ENCODE data around the gene TTC13. TPM values are rescaled to one million over a fixed set of nuclear protein-coding genes. Genes with fewer than 3 reads are reported as not detected.
"Not testable (repeated sequence)": the region's sequence is repeated elsewhere in the genome, so short reads cannot be mapped to it uniquely, and the experiment has no call there.

The TTC13 gene
- total RNA-seq, 1 donor: 15.1 TPM

DNA sequence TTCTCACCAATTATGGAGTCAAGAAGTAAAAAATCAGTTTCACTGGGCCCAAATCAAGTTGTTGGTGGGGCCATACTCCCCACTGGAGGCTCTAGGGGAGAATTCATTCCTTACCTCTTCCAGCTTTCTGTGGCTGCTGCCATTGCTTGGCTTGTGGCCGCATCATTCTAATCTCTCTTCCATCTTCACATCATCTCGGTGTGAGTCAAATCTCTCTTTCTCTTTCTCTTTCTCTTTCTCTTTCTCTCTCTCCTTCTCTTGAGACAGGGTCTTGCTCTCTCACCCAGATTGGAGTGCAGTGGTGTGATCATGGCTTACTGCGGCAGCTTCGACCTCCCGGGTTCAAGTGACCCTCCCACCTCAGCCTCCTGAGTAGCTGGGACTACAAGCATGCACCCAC, 33.3 kb upstream of the TTC13 start:
- TF ChIP-seq, protein P1, sequence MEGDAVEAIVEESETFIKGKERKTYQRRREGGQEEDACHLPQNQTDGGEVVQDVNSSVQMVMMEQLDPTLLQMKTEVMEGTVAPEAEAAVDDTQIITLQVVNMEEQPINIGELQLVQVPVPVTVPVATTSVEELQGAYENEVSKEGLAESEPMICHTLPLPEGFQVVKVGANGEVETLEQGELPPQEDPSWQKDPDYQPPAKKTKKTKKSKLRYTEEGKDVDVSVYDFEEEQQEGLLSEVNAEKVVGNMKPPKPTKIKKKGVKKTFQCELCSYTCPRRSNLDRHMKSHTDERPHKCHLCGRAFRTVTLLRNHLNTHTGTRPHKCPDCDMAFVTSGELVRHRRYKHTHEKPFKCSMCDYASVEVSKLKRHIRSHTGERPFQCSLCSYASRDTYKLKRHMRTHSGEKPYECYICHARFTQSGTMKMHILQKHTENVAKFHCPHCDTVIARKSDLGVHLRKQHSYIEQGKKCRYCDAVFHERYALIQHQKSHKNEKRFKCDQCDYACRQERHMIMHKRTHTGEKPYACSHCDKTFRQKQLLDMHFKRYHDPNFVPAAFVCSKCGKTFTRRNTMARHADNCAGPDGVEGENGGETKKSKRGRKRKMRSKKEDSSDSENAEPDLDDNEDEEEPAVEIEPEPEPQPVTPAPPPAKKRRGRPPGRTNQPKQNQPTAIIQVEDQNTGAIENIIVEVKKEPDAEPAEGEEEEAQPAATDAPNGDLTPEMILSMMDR (IDR thresholded peaks at IDR 0.05; ENCODE audit: insufficient read depth, low read length): no peak
- DNase-seq (ENCODE audit: low read depth): no peak

DNA sequence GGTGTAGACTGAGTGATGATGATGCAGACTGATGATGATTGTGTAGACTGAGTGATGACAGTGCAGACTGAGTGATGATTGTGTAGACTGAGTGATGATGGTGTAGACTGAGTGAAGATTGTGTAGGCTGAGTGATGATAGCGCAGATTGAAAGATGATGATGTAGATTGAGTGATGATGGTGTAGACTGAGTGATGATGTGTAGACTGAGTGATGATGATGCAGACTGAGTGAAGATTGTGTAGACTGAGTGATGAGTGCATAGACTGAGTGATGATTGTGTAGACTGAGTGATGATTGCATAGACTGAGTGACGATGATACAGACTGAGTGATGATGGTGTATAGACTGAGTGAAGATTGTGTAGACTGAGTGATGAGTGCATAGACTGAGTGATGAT, 32.7 kb upstream of the TTC13 start:
- TF ChIP-seq, protein P1 (IDR thresholded peaks at IDR 0.05; ENCODE audit: insufficient read depth, low read length): no peak
- no peak overlapping the region for H3K4me3 ChIP-seq (ENCODE audit: low read depth, low read length)
- DNase-seq (ENCODE audit: low read depth): no peak

More for the DNA sequence above, 33.3 kb upstream of the TTC13 start:
- no peak overlapping the region for H3K4me3 ChIP-seq (ENCODE audit: low read depth, low read length)

- not testable (repeated sequence) for DNase-seq (ENCODE audit: low read depth); H3K4me3 ChIP-seq (ENCODE audit: low read depth, low read length)
Observed at GRCh38 chr1:231007535-231007934, 28.9 kb upstream of the TTC13 start.

- TF ChIP-seq, protein P1 (IDR thresholded peaks at IDR 0.05; ENCODE audit: insufficient read depth, low read length): no peak
- H3K4me3 ChIP-seq (ENCODE audit: low read depth, low read length): no peak overlapping the region
- no peak for DNase-seq (ENCODE audit: low read depth)
Observed at GRCh38 chr1:231001892-231002291, 23.2 kb upstream of the TTC13 start.

DNA sequence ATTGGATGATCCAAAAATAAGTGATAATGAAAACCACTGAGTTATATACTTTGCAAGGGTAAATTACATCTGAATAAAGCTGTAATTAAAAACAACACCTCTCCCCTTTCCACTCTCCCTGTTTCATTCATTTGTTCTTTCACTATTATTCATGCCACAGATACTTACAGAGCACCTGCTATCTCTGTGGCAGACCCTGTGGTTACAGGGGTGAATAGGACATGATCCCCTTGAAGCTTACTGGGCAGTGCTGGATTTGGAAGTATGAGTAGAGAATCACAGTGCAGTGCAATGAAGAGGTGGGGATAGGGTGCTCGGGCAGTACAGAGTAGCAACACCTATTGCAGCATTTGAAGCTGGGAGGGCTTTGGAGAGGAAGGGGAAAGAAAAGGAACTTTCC, 22.0 kb upstream of the TTC13 start:
- TF ChIP-seq, protein P1 (IDR thresholded peaks at IDR 0.05; ENCODE audit: insufficient read depth, low read length): no peak
- no peak overlapping the region for H3K4me3 ChIP-seq (ENCODE audit: low read depth, low read length)
- no peak for DNase-seq (ENCODE audit: low read depth)

- TF ChIP-seq, protein P1 (IDR thresholded peaks at IDR 0.05; ENCODE audit: insufficient read depth, low read length): no peak
- DNase-seq (ENCODE audit: low read depth): no peak
Observed at GRCh38 chr1:231000201-231000600, 21.5 kb upstream of the TTC13 start.

GRCh38 chr1:230994860-230995259, 16.2 kb upstream of the TTC13 start:
- DNase-seq (ENCODE audit: low read depth): no peak
- TF ChIP-seq, protein P1 (IDR thresholded peaks at IDR 0.05; ENCODE audit: insufficient read depth, low read length): no peak
- no peak overlapping the region for H3K4me3 ChIP-seq (ENCODE audit: low read depth, low read length)

More at GRCh38 chr1:231000201-231000600, 21.5 kb upstream of the TTC13 start:
- no peak overlapping the region for H3K4me3 ChIP-seq (ENCODE audit: low read depth, low read length)
